Measurements from ENCODE around the gene JMJD6. TPM values are rescaled to one million over a fixed set of nuclear protein-coding genes. Genes with fewer than 3 reads are reported as not detected.

Gene JMJD6
- total and polyA plus RNA-seq, 9 of the 15 experiments (the other 6 are each of a cell fraction or from before 2014, with no cell fraction given): 2.5 to 52.3 (median 36.3) TPM

- TF ChIP-seq E2F8 (IDR thresholded peaks at IDR 0.05; ENCODE audit: low read depth, partially characterized antibody) (peak; percentile 97), FUS (optimal IDR thresholded peaks at IDR 0.05; ENCODE audit: low read depth, low read length) (peak; percentile 88), MYC (IDR thresholded peaks at IDR 0.05; ENCODE audit: low read depth, low read length) (peak; percentile 88), MYC (CRISPR knock-in tag; IDR thresholded peaks at IDR 0.05; ENCODE audit: borderline replicate concordance, low read depth) (0 out of 2 replicates have a peak, but pooled peaks have one; percentile 94), HNRNPL (IDR thresholded peaks at IDR 0.05; ENCODE audit: low read depth, low read length) (peak; percentile 92), KAT7 (CRISPR knock-in tag; IDR thresholded peaks at IDR 0.05; ENCODE audit: borderline replicate concordance) (peak; percentile 14; the same call in 1 of the 2 replicates), HSF4 (CRISPR knock-in tag; IDR thresholded peaks at IDR 0.05; ENCODE audit: borderline replicate concordance) (no peak), MTA3 (IDR thresholded peaks at IDR 0.05; ENCODE audit: borderline replicate concordance) (peak; percentile 99), POLR2G (IDR thresholded peaks at IDR 0.05; ENCODE audit: low read depth, low read length) (peak; percentile 96), GTF2F1 (IDR thresholded peaks at IDR 0.05; ENCODE audit: low read depth, low read length) (peak; percentile 98), ZBTB49 (CRISPR knock-in tag; IDR thresholded peaks at IDR 0.05; ENCODE audit: borderline replicate concordance) (peak; percentile 91; the same call in 1 of the 2 replicates), ZNF766 (CRISPR knock-in tag; conservative IDR thresholded peaks at IDR 0.05) (no peak), ZKSCAN1 (IDR thresholded peaks at IDR 0.05; ENCODE audit: low read depth, low read length) (peak; percentile 24; the same call in 1 of the 2 replicates), HDAC6 (IDR thresholded peaks at IDR 0.05; ENCODE audit: low read depth, low read length) (peak; percentile 86; the same call in 1 of the 2 replicates), ZBED1 (IDR thresholded peaks at IDR 0.05) (peak; percentile 84), MIER1 (IDR thresholded peaks at IDR 0.05; ENCODE audit: low read depth) (no peak), MCM3 (IDR thresholded peaks at IDR 0.05) (no peak), NFE2L1 (tag; IDR thresholded peaks at IDR 0.05; ENCODE audit: borderline replicate concordance, low read depth) (no peak), ZNF695 (CRISPR knock-in tag; IDR thresholded peaks at IDR 0.05) (no peak), ZSCAN29 (IDR thresholded peaks at IDR 0.05) (no peak), PHF20 (IDR thresholded peaks at IDR 0.05; ENCODE audit: partially characterized antibody) (peak; percentile 77), TCFL5 (CRISPR knock-in tag; conservative IDR thresholded peaks at IDR 0.05) (no peak)
- TF ChIP-seq, protein P1, sequence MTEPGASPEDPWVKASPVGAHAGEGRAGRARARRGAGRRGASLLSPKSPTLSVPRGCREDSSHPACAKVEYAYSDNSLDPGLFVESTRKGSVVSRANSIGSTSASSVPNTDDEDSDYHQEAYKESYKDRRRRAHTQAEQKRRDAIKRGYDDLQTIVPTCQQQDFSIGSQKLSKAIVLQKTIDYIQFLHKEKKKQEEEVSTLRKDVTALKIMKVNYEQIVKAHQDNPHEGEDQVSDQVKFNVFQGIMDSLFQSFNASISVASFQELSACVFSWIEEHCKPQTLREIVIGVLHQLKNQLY (CRISPR knock-in tag; conservative IDR thresholded peaks at IDR 0.05): 0 out of 4 replicates have a peak, but pooled peaks have one; percentile 4 to 56
- TF ChIP-seq, protein P2, sequence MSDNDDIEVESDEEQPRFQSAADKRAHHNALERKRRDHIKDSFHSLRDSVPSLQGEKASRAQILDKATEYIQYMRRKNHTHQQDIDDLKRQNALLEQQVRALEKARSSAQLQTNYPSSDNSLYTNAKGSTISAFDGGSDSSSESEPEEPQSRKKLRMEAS (CRISPR knock-in tag; IDR thresholded peaks at IDR 0.05): no peak; the same call in 1 of the 2 replicates
Observed at GRCh38 chr17:76737082-76737675, 10.8 kb upstream of the JMJD6 start, which contains the start of gene SRSF2 (continued).
